K562 (cell line): ENCODE results near the gene RGS3. TPM values are rescaled to one million over a fixed set of nuclear protein-coding genes. Genes with fewer than 3 reads are reported as not detected.

Experiments
- CHCHD3 ChIP-seq: fragments of 250-450 bp; sonication (Bioruptor Pico); IDR thresholded peaks from 2 replicates; pipeline ENCODE4 v2.1.2; 2022; ENCODE audit warnings: mild to moderate bottlenecking
- CHD7 ChIP-seq: fragments of 200-600 bp; sonication (generic); IDR thresholded peaks from one replicate; pipeline ENCODE4 v1.6.1; 2012; ENCODE audit warnings: mild to moderate bottlenecking, low read depth, low read length, inconsistent platforms
- EP400 ChIP-seq: fragments of 450-650 bp; IDR thresholded peaks from 2 replicates; pipeline ENCODE4 v1.6.1; 2017; ENCODE audit warnings: antibody characterized with exemption, mild to moderate bottlenecking, moderate library complexity
- NFE2 ChIP-seq: IDR thresholded peaks from 2 replicates; pipeline ENCODE4 v1.6.1; 2014; ENCODE audit warnings: antibody characterized with exemption, low read depth
- POLR3G ChIP-seq: IDR thresholded peaks from 2 replicates; pipeline ENCODE4 v1.6.1; 2011; ENCODE audit not compliant: insufficient read length, insufficient replicate concordance; ENCODE audit errors: extremely low read depth
- SMAD1 ChIP-seq: fragments of 150-350 bp; IDR thresholded peaks from 2 replicates; pipeline ENCODE4 v1.6.1; 2014; ENCODE audit warnings: low read length, low read depth; ENCODE audit not compliant: partially characterized antibody
- ZC3H8 ChIP-seq: fragments of 450-650 bp; IDR thresholded peaks from 2 replicates; pipeline ENCODE4 v1.6.1; 2017
- ZNF24 ChIP-seq: fragments of 450-650 bp; IDR thresholded peaks from 2 replicates; pipeline ENCODE4 v1.6.1; 2016
- polyA plus RNA-seq, 8 experiments: library from polyadenylated mRNA; depleted of rRNA in 4 of 8; stranded (reverse) in 5 of 8; unstranded in 3 of 8; fragments of >200 nt; fragmentation: Nextera tagmentation in 2 of 8; fragmentation: Illumina TruSeq in 1 of 8; extraction: Ambion mirVana in 2 of 8; extraction: Trizol in 1 of 8; gene quantifications; 2 replicates each; pipeline versions ENCODE4 v1.2.1 to v1.2.3, GENCODE V29; 2011 to 2014; ENCODE audit warnings: inconsistent platforms in 1 of 8, missing spikeins in 1 of 8
- total RNA-seq, 7 experiments: library from RNA; depleted of rRNA in 6 of 7; stranded (reverse); fragments of >200 nt in 6 of 7; fragmentation: Illumina TruSeq in 2 of 7; extraction: Trizol in 2 of 7; gene quantifications; 2 replicates each; pipeline versions ENCODE4 v1.2.1 to v1.2.3, GENCODE V29; 2011 to 2021; ENCODE audit warnings: low replicate concordance in 1 of 7
- TF ChIP-seq, protein P1 (sequence below): fragments of 450-650 bp; IDR thresholded peaks from 2 replicates; pipeline ENCODE4 v1.7.1; 2018; ENCODE audit warnings: mild to moderate bottlenecking, low read depth; ENCODE audit not compliant: partially characterized antibody

The RGS3 gene
- total and polyA plus RNA-seq, 9 of the 15 experiments (the other 6 are each of a cell fraction or from before 2014, with no cell fraction given): 0.08 to 2.9 (median 0.95) TPM

DNA sequence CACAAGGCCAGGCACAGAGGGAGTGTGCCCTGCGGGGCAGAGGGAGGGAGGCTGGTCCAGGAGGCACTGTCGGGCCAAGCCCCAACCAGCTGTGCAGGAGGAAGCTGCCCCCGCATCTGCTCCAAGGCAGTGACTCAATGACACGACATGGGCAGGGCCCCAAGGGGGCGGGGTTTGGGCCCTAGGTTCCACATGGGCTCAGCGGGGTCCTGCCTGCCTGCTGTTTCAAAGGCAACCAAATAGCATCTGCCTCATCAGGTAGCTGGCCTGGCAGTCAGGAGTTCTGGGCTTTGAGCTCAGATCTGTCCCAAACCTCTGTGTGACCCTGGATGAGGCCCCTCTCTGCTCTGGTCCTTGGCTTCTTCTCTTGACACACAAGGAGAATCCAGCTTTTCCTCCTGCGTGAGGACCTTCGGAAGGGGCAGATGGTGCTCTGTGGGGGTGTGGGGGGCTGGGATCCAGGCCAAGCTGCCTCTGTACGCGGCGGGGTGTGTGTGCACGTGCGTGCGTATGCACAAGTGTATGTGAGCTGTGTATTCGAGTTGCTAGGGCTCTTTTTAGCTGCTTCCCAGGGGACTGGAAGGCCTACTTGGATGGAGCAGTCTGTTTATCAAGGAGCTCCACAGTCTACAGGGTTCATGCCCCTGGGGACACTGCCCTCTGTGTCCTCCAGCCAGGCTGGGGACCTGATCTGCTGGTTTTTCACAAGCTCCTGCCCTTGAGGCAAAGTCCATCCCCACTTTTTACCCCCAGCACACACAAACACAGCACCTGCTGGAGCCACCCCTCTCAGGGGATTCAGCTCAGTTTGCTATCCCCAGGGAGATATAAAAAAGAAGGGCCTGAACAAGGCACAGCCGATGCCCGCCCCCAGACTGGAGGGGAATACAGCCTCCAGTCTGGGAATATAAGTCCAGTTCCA lies 138.9 kb downstream of the RGS3 start (continued):
- TF ChIP-seq EP400 (no peak), ZC3H8 (no peak), NFE2 (no peak), ZNF24 (no peak), SMAD1 (no peak), POLR3G (no peak), CHCHD3 (CRISPR knock-in tag) (no peak), CHD7 (no peak)
- TF ChIP-seq, protein P1, sequence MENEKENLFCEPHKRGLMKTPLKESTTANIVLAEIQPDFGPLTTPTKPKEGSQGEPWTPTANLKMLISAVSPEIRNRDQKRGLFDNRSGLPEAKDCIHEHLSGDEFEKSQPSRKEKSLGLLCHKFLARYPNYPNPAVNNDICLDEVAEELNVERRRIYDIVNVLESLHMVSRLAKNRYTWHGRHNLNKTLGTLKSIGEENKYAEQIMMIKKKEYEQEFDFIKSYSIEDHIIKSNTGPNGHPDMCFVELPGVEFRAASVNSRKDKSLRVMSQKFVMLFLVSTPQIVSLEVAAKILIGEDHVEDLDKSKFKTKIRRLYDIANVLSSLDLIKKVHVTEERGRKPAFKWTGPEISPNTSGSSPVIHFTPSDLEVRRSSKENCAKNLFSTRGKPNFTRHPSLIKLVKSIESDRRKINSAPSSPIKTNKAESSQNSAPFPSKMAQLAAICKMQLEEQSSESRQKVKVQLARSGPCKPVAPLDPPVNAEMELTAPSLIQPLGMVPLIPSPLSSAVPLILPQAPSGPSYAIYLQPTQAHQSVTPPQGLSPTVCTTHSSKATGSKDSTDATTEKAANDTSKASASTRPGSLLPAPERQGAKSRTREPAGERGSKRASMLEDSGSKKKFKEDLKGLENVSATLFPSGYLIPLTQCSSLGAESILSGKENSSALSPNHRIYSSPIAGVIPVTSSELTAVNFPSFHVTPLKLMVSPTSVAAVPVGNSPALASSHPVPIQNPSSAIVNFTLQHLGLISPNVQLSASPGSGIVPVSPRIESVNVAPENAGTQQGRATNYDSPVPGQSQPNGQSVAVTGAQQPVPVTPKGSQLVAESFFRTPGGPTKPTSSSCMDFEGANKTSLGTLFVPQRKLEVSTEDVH: no peak
